Measurements from ENCODE around the gene PTPN2. TPM values are rescaled to one million over a fixed set of nuclear protein-coding genes. Genes with fewer than 3 reads are reported as not detected.
A peak's percentile ranks its signal among the peaks of the same experiment; 100 is the strongest.
"Not testable (repeated sequence)": the region's sequence is repeated elsewhere in the genome, so short reads cannot be mapped to it uniquely, and the experiment has no call there.

The PTPN2 gene
- total RNA-seq, 1 donor from 2014 or later = 9.5 TPM

GRCh38 chr18:12802538-12802937, 81.5 kb downstream of the PTPN2 start:
- intact Hi-C loops (cut with DNase I) = no loop called here
- no peak for ATAC-seq (ENCODE audit: poor library complexity)
- no peak for DNase-seq

GRCh38 chr18:12796448-12796847, 87.6 kb downstream of the PTPN2 start:
- DNase-seq (no peak), ATAC-seq (ENCODE audit: poor library complexity) (no peak)

GRCh38 chr18:12791610-12792009, 92.4 kb downstream of the PTPN2 start:
- intact Hi-C loops (cut with DNase I) = no loop called here
- DNase-seq = no peak
- no peak for ATAC-seq (ENCODE audit: poor library complexity)

More at GRCh38 chr18:12796448-12796847, 87.6 kb downstream of the PTPN2 start:
- intact Hi-C loops (cut with DNase I) = no loop called here

GRCh38 chr18:12786669-12787068, 97.4 kb downstream of the PTPN2 start:
- intact Hi-C loops (cut with DNase I) = no loop called here
- DNase-seq = no peak
- ATAC-seq (ENCODE audit: poor library complexity) = no peak

- intact Hi-C loops (cut with DNase I) = no loop called here
- DNase-seq (no peak), ATAC-seq (ENCODE audit: poor library complexity) (no peak)
Measured at GRCh38 chr18:12783524-12783923, 100.5 kb downstream of the PTPN2 start.

- ATAC-seq (ENCODE audit: poor library complexity) (no peak), DNase-seq (no peak)
- intact Hi-C loops (cut with DNase I) = no loop called here
Measured at GRCh38 chr18:12782521-12782920, 101.5 kb downstream of the PTPN2 start.

- DNase-seq (no peak), ATAC-seq (ENCODE audit: poor library complexity) (no peak)
- intact Hi-C loops (cut with DNase I) = no loop called here
Measured at GRCh38 chr18:12779456-12779855, 104.6 kb downstream of the PTPN2 start.

- ATAC-seq (ENCODE audit: poor library complexity) = no peak
- DNase-seq = no peak
- intact Hi-C loops (cut with DNase I) = no loop called here
Measured at GRCh38 chr18:12779043-12779442, 105.0 kb downstream of the PTPN2 start.

- intact Hi-C loops (cut with DNase I) = no loop called here
- ATAC-seq (ENCODE audit: poor library complexity) (peak; percentile 31), DNase-seq (no peak)
Measured at GRCh38 chr18:12777500-12777944, 106.5 kb downstream of the PTPN2 start.

GRCh38 chr18:12776821-12777471, 107.1 kb downstream of the PTPN2 start:
- intact Hi-C loops (cut with DNase I) = no loop called here
- ATAC-seq (ENCODE audit: poor library complexity) (no peak), DNase-seq (no peak)

- not testable (repeated sequence) for ATAC-seq (ENCODE audit: poor library complexity)
Measured at GRCh38 chr18:12776415-12776814, 107.6 kb downstream of the PTPN2 start.

GRCh38 chr18:12774982-12775381, 109.1 kb downstream of the PTPN2 start:
- ATAC-seq (ENCODE audit: poor library complexity) (no peak), DNase-seq (no peak)
- intact Hi-C loops (cut with DNase I) = no loop called here

More at GRCh38 chr18:12776415-12776814, 107.6 kb downstream of the PTPN2 start:
- DNase-seq; intact Hi-C loops (cut with DNase I): not testable (repeated sequence)

- intact Hi-C loops (cut with DNase I) = no loop called here
- ATAC-seq (ENCODE audit: poor library complexity) (no peak), DNase-seq (no peak)
Measured at GRCh38 chr18:12773369-12773768, 110.7 kb downstream of the PTPN2 start.

GRCh38 chr18:12772111-12772510, 111.9 kb downstream of the PTPN2 start:
- intact Hi-C loops (cut with DNase I) = no loop called here
- DNase-seq (no peak), ATAC-seq (ENCODE audit: poor library complexity) (no peak)

GRCh38 chr18:12770469-12771219, 113.4 kb downstream of the PTPN2 start:
- intact Hi-C loops (cut with DNase I) = no loop called here
- no peak for ATAC-seq (ENCODE audit: poor library complexity)
- no peak for DNase-seq

GRCh38 chr18:12769644-12770440, 114.2 kb downstream of the PTPN2 start:
- intact Hi-C loops (cut with DNase I) = no loop called here
- ATAC-seq (ENCODE audit: poor library complexity) = no peak
- DNase-seq = no peak

GRCh38 chr18:12769136-12769535, 114.9 kb downstream of the PTPN2 start:
- DNase-seq = no peak
- intact Hi-C loops (cut with DNase I) = no loop called here
- no peak for ATAC-seq (ENCODE audit: poor library complexity)

- ATAC-seq (ENCODE audit: poor library complexity) = no peak
- DNase-seq = no peak
- intact Hi-C loops (cut with DNase I) = no loop called here
Measured at GRCh38 chr18:12768625-12769024, 115.4 kb downstream of the PTPN2 start.

GRCh38 chr18:12767580-12768155, 116.4 kb downstream of the PTPN2 start:
- intact Hi-C loops (cut with DNase I) = no loop called here
- ATAC-seq (ENCODE audit: poor library complexity) (no peak), DNase-seq (no peak)
